GM12891 (cell line): ENCODE data around the gene APOB.

Source experiments
- PAX5 ChIP-seq: IDR thresholded peaks from 2 replicates; pipeline ENCODE4 v1.6.1; 2011; ENCODE audit warnings: low read length, moderate library complexity, mild to moderate bottlenecking; ENCODE audit not compliant: insufficient read depth, severe bottlenecking
- POLR2A ChIP-seq: IDR thresholded peaks from 2 replicates; pipeline ENCODE4 v1.6.1; 2011; ENCODE audit warnings: low read depth, low read length, control low read depth
- POLR2AphosphoS5 ChIP-seq: IDR thresholded peaks from 2 replicates; pipeline ENCODE4 v1.6.1; 2011; ENCODE audit warnings: low read depth, low read length, control low read depth
- POU2F2 ChIP-seq: IDR thresholded peaks from 2 replicates; pipeline ENCODE4 v1.6.1; 2011; ENCODE audit warnings: low read depth, mild to moderate bottlenecking, control low read depth, low read length, moderate library complexity
- SPI1 ChIP-seq: IDR thresholded peaks from 2 replicates; pipeline ENCODE4 v1.6.1; 2011; ENCODE audit warnings: low read depth, low read length, control low read depth
- TAF1 ChIP-seq: IDR thresholded peaks from 2 replicates; pipeline ENCODE4 v1.6.1; 2011; ENCODE audit warnings: low read depth, low read length, control low read depth

DNA sequence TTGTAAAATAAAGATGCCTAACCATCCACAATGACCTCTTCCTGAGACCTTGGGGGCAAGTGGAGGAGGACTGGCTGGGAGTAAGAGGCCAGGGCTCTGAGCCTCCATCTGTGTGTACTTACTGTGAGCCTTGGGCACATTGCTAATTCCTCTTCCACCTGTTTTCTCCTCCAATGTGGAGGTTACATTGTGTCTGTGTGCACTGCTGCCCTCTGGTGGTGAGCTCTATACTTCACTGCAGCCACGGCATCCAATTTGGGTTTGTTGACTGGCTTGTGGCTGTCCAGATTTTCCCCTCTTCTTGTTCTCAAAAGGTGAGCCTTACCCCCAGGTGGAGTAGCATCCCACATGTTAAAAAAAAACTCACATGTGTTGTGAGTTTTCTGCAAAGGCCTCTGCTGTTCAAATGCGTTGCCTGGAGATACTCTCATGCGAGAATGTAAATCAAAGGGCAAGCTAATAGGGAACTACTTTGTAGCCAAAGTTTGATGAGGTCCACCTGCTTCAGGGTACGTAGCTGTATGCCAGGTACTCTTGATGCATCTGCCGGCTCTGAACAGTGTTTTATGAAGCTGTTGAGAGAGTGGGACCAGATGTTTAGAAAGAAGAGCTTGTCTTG lies 80.8 kb downstream of the APOB start:
- TF ChIP-seq SPI1 (no peak), POLR2A (no peak), POLR2AphosphoS5 (no peak), TAF1 (no peak), PAX5 (no peak), POU2F2 (no peak)
